A549 treated with dexamethasone at 1 μM for 4 hours (cell line): ENCODE results near the gene FAM234B. TPM values are rescaled to one million over a fixed set of nuclear protein-coding genes. Genes with fewer than 3 reads are reported as not detected.

Source experiments
- total RNA-seq: library from RNA; stranded (reverse); fragments of 200-300 nt; extraction: Qiagen RNA extraction; gene quantifications from 5 replicates; pipeline ENCODE4 v1.2.3, GENCODE V29; 2022

FAM234B gene, protein sequence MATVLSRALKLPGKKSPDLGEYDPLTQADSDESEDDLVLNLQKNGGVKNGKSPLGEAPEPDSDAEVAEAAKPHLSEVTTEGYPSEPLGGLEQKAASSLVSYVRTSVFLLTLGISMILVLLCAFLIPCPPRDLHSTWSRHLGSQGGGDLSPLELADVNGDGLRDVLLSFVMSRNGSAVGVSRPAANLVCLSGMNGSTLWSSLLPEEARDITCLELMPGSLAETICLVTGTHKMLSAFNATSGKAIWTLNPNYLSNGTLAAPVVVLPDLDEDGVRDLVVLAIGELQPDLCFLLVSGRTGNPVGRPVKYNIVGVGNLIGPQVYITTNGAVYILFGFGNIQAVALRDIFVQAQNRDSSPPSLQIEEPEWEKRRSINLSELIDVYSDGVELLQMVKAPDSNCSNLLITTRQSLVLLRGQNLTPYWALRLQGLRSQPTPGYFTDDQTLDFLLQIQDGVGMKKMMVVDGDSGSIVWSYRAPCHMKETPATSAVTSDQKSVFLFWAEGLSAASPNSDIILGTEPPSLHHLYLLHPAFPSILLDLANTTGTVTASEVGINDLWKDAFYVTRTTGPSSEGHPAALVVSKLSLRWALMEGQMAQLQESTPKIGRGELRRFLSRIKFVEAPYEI
- total RNA-seq: 3.7 to 4.8 TPM (median 4.5 TPM) in 5 replicates

DNA sequence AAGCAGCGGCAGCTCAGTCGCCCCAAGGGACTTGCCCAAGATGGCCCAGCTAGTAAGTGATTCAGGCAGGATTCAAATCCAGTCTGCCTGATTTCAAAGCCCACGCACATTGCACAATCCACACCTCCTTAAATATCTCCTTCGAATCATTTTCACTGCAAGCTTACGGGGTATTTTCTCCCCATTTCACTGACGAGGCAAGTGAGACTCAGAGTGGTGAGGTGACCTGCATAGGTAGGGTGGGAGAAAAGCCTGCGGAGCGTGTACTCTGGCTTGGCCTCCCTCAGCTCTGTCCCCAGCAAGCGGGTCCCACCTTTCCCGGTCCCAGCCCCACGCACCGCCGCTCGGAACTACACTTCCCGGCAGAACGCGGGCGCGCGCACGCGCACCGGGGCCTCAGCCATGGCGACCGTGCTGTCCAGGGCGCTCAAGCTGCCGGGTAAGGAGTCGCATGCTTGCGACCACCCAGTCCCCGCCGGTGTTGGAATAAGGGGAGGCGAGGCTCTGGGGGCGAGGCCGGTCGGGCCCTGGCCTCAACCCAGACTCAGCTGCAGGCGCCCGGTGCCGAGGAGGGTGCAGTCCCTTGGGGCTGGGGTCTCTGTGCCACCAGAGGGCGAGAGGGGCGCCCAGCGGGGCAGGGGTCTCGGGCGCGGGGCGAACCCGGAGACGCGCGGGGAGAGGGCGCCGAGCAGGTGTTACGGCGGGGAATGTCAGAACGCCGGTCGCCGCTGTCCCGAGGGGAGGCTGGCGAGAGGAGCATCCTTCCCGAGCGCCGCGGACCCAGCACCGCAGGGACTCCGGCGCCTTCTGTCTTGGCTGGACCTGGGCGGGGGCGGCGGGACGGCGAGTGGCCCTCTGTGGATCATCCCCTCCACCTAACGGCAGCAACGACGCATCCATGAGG, at the start of gene FAM234B:
Gene FAM234B (plus strand): TSS at position 380 of the 904 bp plus-strand sequence. CDS start 23 bp downstream, at position 403.

GRCh38 chr12:12999959-13000615, 44.1 kb upstream of the FAM234B start, which contains the start of gene HEBP1:
HEBP1 (minus strand) TSS chr12:13000265; CDS start chr12:13000114, 151 bp downstream.

DNA sequence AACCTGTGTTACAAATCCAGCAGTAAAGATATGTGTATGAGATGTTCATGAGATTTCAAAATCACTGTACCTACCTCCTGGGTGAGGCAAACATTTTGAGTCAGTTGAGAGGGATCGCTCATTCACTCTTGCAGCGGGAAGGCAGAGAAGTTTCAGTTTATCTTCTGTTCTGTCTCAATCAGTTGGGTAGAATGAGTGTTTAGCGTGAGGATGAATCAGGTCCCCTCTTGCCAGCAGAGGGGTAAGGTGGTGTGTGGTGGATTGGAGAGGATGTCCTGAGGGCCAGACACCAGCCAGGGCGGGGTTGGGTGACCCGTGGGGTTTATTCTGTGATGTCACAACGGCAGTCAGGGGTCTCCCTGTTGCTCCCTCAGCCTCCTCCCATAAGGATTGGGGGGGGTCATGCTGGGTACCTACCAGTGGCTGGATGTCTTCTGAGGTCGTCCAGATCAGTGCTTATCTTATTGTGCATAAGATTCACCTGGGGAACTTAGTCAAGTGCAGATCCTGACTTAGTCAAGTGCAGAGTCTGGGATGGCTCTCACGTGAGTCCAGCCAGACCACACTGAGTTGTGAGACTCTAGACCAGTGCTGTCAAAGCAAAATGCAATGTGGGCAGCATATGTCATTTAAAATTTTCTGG, 59.3 kb downstream of the FAM234B start, which contains the start of gene GSG1:
Gene GSG1 (minus strand): TSS at position 277 of the 643 bp plus-strand sequence. CDS start 155 bp downstream, at position 122.

Other genes with a start within 250 kb of the FAM234B start
- gene DDX47, start 231.0 kb upstream of the FAM234B start, total RNA-seq: 69.4 to 90.5 TPM (median 69.9 TPM) in 5 replicates
- 174 to 283 TPM (median 256 TPM) in 5 replicates for gene GPRC5A, start 152.8 kb upstream of the FAM234B start, total RNA-seq
- not detected in 5 replicates for gene GPRC5D, start 92.2 kb upstream of the FAM234B start, total RNA-seq
- 50.6 to 59.0 TPM (median 50.8 TPM) in 5 replicates for gene HEBP1, start 44.1 kb upstream of the FAM234B start, total RNA-seq
- 0.51 to 0.76 TPM (median 0.65 TPM) in 5 replicates for gene GSG1, start 59.3 kb downstream of the FAM234B start, total RNA-seq
- gene EMP1, start 152.3 kb downstream of the FAM234B start, total RNA-seq: 163 to 216 TPM (median 208 TPM) in 5 replicates